ENCODE measurements around the gene PFAS. TPM values are rescaled to one million over a fixed set of nuclear protein-coding genes. Genes with fewer than 3 reads are reported as not detected.
A peak's percentile ranks its signal among the peaks of the same experiment; 100 is the strongest.

PFAS gene
- total RNA-seq, 1 experiment from 2014 or later, result 44.1 TPM

DNA sequence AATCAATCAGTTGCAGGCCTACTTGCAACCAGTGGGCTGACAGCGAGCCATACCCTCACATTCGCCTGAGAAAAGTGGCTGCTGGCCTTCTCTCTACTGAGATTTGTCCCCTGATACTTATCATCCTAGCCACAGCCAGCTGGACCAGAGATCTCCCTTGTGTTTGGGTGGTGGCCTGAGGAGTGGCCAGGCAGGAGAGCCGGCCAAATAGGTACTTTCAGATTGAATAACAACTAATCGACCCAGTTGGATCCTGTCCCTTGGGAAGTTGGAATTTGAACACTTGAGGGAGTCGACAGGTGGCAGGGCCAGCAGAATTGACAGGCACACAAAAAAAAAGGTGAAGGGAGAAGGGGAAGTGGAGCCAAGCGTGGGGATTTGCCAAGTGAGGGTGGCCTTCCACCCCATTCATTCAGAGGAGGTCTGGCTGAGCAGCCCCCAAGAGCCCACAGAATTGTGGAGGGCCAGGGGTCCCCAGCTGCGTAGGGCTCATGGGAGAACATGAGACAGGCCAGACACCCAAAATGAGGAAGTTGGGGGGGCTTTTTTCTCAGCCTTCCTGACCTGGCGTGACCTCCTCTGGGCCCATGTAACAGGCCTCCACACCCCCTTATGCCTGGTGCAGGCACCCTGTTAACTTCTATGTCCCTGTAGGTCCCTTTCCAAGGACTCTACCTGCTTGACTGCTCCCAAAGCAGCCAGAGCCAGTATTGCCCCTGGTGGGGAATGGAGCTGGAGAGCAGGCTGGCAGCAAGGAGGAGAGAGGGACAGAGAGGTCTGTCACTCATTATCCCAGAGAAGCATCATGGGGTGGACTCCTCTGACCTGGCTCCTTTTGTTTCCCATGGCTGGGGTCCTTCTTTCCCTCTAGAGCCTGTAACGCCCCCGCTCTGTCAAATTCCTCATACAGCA is 36.4 kb downstream of the PFAS start:
- Mint-ChIP-seq H3K27ac (ENCODE audit: unreplicated experiment) (no peak overlapping the region), H3K9me3 (ENCODE audit: unreplicated experiment) (no peaks in the 10 kb centered on the region), H3K27me3 (ENCODE audit: insufficient read depth, unreplicated experiment) (no peaks in the 10 kb centered on the region), H3K4me3 (ENCODE audit: unreplicated experiment) (no peak overlapping the region), H3K36me3 (ENCODE audit: insufficient read depth, unreplicated experiment) (peaks cover 6% of the 10 kb centered on the region), H3K4me1 (ENCODE audit: low read depth, unreplicated experiment) (no peaks in the 10 kb centered on the region)
- Histone ChIP-seq H3K27me3 (replicated peaks; ENCODE audit: control insufficient read depth, insufficient read depth, low read length) (no peaks in the 10 kb centered on the region), H3K4me1 (0 out of 2 replicates have a peak, but pooled peaks cover 4% of the 10 kb centered on the region), H3K9me3 (no peaks in the 10 kb centered on the region), H3K4me3 (ENCODE audit: low read depth, low read length) (no peak overlapping the region), H3K36me3 (ENCODE audit: control insufficient read depth, insufficient read depth, low read length) (no peaks in the 10 kb centered on the region)
- ChIA-PET CTCF (no interaction called here), POLR2A (no interaction called here)
- BruUV-seq (replicated peaks), result no TSS peak
- DNase-seq, result no peak
- TF ChIP-seq, protein P1, sequence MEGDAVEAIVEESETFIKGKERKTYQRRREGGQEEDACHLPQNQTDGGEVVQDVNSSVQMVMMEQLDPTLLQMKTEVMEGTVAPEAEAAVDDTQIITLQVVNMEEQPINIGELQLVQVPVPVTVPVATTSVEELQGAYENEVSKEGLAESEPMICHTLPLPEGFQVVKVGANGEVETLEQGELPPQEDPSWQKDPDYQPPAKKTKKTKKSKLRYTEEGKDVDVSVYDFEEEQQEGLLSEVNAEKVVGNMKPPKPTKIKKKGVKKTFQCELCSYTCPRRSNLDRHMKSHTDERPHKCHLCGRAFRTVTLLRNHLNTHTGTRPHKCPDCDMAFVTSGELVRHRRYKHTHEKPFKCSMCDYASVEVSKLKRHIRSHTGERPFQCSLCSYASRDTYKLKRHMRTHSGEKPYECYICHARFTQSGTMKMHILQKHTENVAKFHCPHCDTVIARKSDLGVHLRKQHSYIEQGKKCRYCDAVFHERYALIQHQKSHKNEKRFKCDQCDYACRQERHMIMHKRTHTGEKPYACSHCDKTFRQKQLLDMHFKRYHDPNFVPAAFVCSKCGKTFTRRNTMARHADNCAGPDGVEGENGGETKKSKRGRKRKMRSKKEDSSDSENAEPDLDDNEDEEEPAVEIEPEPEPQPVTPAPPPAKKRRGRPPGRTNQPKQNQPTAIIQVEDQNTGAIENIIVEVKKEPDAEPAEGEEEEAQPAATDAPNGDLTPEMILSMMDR (IDR thresholded peaks at IDR 0.05; ENCODE audit: insufficient read depth in 1 of 2, low read depth in 1 of 2, low read length in 1 of 2, severe bottlenecking in 1 of 2, unreplicated experiment in 1 of 2), result no peak
- intact Hi-C loops (cut with micrococcal nuclease; ENCODE audit: unreplicated experiment), result no loop called here

DNA sequence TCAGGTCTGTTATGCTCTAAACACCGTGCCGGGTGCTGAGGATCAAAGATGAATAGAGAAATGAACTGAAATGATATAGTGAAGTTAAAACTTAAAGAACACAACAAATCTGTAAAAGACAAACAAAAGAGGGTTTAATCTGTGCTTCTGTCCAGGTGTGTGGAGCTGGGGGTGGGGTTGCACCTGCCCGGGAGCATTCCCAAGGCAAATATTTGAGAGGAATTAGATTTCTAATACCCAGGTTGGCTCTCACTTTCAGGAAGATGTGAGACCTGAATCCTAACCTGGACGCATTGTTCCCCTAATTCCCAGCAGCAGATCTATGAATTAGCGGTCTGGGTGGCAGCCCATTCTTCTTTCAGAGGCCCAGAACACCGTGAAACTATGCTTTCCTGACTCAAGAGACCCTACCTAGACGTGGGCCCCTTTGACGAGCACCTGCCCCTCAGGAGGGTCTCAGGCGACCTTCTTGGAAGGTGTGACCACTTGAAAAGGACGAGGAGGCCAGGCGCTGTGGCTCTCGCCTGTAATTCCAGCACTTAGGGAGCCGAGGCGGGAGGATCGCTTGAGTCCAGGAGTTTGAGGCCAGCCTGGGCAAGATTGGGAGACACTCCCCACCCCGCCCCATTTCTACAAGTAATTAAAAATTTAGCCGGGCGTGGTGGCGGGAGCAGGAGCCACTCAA is 38.7 kb downstream of the PFAS start:
- Mint-ChIP-seq H3K36me3 (ENCODE audit: insufficient read depth, unreplicated experiment) (peaks cover 6% of the 10 kb centered on the region), H3K27me3 (ENCODE audit: insufficient read depth, unreplicated experiment) (no peaks in the 10 kb centered on the region), H3K27ac (ENCODE audit: unreplicated experiment) (peak overlapping the region; percentile 76), H3K9me3 (ENCODE audit: unreplicated experiment) (no peaks in the 10 kb centered on the region), H3K4me1 (ENCODE audit: low read depth, unreplicated experiment) (no peaks in the 10 kb centered on the region), H3K4me3 (ENCODE audit: unreplicated experiment) (peak overlapping the region; percentile 85)
- CTCF ChIA-PET, result no interaction called here
- BruUV-seq (replicated peaks), result TSS peak; percentile 64
- Histone ChIP-seq H3K4me1 (0 out of 2 replicates have a peak, but pooled peaks cover 4% of the 10 kb centered on the region), H3K4me3 (ENCODE audit: low read depth, low read length) (peak overlapping the region; percentile 64), H3K27me3 (replicated peaks; ENCODE audit: control insufficient read depth, insufficient read depth, low read length) (no peaks in the 10 kb centered on the region), H3K36me3 (ENCODE audit: control insufficient read depth, insufficient read depth, low read length) (no peaks in the 10 kb centered on the region), H3K9me3 (no peaks in the 10 kb centered on the region)
- peak in 1 of 2 experiments; percentile 13 for DNase-seq
- TF ChIP-seq, protein P1 (IDR thresholded peaks at IDR 0.05; ENCODE audit: insufficient read depth in 1 of 2, low read depth in 1 of 2, low read length in 1 of 2, severe bottlenecking in 1 of 2, unreplicated experiment in 1 of 2), result no peak
- intact Hi-C loops (cut with micrococcal nuclease; ENCODE audit: unreplicated experiment), result no loop called here
- POLR2A ChIA-PET, result no interaction called here

DNA sequence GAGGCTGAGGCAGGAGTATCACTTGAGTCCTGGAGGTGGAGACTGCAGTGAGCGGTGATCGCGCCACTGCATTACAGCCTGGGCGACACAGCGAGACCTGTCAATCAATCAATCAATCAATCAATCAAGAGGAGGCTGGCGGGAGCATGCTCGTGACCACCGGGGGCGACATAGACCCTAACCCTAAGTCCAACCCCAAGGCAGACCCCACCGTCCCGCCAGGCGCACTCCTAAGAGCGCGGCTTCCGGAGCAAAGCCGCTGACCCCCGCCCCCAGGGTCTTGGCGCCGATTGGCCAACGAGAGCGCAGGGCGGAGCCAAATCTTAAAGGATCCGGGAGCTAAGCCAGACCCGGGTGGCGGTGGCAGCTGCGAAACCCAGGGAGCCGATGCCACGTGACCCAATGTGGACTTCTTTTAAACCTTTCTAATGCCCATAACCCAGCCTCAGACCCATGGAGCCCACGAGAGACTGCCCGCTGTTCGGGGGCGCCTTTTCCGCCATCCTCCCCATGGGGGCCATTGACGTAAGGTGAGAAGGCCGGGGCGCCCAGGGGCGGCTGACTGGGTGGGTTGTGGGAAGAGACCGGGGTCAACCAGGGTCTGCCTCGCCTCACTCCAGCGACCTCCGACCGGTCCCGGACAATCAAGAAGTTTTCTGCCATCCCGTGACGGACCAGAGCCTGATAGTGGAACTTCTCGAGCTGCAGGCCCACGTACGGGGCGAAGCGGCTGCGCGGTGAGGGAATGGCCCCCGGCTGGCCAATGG is 39.4 kb downstream of the PFAS start, which contains the start of gene RANGRF:
TSS of gene RANGRF (plus strand) at position 335 of the 767 bp plus-strand sequence. CDS start at position 454, 119 bp downstream.
- Histone ChIP-seq H3K9me3 (no peaks in the 10 kb centered on the region), H3K27me3 (replicated peaks; ENCODE audit: control insufficient read depth, insufficient read depth, low read length) (no peaks in the 10 kb centered on the region), H3K4me1 (0 out of 2 replicates have a peak, but pooled peaks cover 4% of the 10 kb centered on the region), H3K4me3 (ENCODE audit: low read depth, low read length) (peak within 1 kb of the TSS; percentile 64), H3K36me3 (ENCODE audit: control insufficient read depth, insufficient read depth, low read length) (no peaks in the 10 kb centered on the region)
- Mint-ChIP-seq H3K27me3 (ENCODE audit: insufficient read depth, unreplicated experiment) (no peaks in the 10 kb centered on the region), H3K27ac (ENCODE audit: unreplicated experiment) (peak within 1 kb of the TSS; percentile 76), H3K4me1 (ENCODE audit: low read depth, unreplicated experiment) (no peaks in the 10 kb centered on the region), H3K9me3 (ENCODE audit: unreplicated experiment) (no peaks in the 10 kb centered on the region), H3K4me3 (ENCODE audit: unreplicated experiment) (peak within 1 kb of the TSS; percentile 85), H3K36me3 (ENCODE audit: insufficient read depth, unreplicated experiment) (no peaks in the 10 kb centered on the region)
- TF ChIP-seq, protein P1 (IDR thresholded peaks at IDR 0.05; ENCODE audit: insufficient read depth in 1 of 2, low read depth in 1 of 2, low read length in 1 of 2, severe bottlenecking in 1 of 2, unreplicated experiment in 1 of 2), result no peak
- intact Hi-C loops (cut with micrococcal nuclease; ENCODE audit: unreplicated experiment), result no loop called here
- CTCF ChIA-PET, result no interaction called here
- BruUV-seq (replicated peaks), result no TSS peak
- peak; percentile 74 to 78 for DNase-seq
- POLR2A ChIA-PET, result interaction anchor here (0.5 to 0.7 kb wide), 5 partner anchors 12 to 103 kb away, joined by 3 to 4 read pairs (median 4); partner anchors contain the start of genes CTC1 and PFAS

Data from Caco-2 (cell line).